ENCODE data around the gene PRPS2.

The PRPS2 gene

GRCh38 chrX:12819222-12819621, 28.0 kb downstream of the PRPS2 start:
- no peak for DNase-seq

- no peak for DNase-seq
Observed at GRCh38 chrX:12820737-12821136, 29.5 kb downstream of the PRPS2 start.

GRCh38 chrX:12824944-12825343, 33.7 kb downstream of the PRPS2 start:
- no peak for DNase-seq

- peak; percentile 4 for DNase-seq
Observed at GRCh38 chrX:12825801-12826200, 34.6 kb downstream of the PRPS2 start.

GRCh38 chrX:12843061-12843667, 52.0 kb downstream of the PRPS2 start:
- DNase-seq: no peak

GRCh38 chrX:12843668-12844279, 52.6 kb downstream of the PRPS2 start:
- no peak for DNase-seq

- no peak for DNase-seq
Observed at GRCh38 chrX:12844319-12844718, 53.1 kb downstream of the PRPS2 start.

GRCh38 chrX:12865359-12865758, 74.1 kb downstream of the PRPS2 start:
- no peak for DNase-seq

GRCh38 chrX:12866451-12867377, 75.5 kb downstream of the PRPS2 start, which contains the start of gene TLR7:
Gene TLR7, plus strand, starts transcription at chrX:12867072. Its CDS starts 507 bp downstream, at chrX:12867579.
- DNase-seq: no peak

- no peak for DNase-seq
Observed at GRCh38 chrX:12867685-12868084, 76.5 kb downstream of the PRPS2 start.

GRCh38 chrX:12868747-12869146, 77.5 kb downstream of the PRPS2 start:
- no peak for DNase-seq

- no peak for DNase-seq
Observed at GRCh38 chrX:12871257-12871656, 80.0 kb downstream of the PRPS2 start.

GRCh38 chrX:12872741-12873140, 81.5 kb downstream of the PRPS2 start:
- DNase-seq: no peak
